Gastrocnemius medialis (tissue), 4 donors: ENCODE data around the gene AXIN1.

Experiments used
- CTCF ChIP-seq, 5 experiments: fragments of 450-650 bp in 3 of 5; fragments of 200-600 bp in 2 of 5; sonication (generic) in 2 of 5; IDR thresholded peaks in 4 of 5; conservative IDR thresholded peaks in 1 of 5; 1 replicate in 4 of 5; 2 replicates in 1 of 5; pipeline ENCODE4 v1.5.1; 2016 to 2019; ENCODE audit warnings: antibody characterized with exemption in 5 of 5, mild to moderate bottlenecking in 3 of 5, moderate library complexity in 3 of 5
- POLR2A ChIP-seq, 2 donors: fragments of 450-650 bp; IDR thresholded peaks; one replicate each; pipeline ENCODE4 v1.6.1; 2017; ENCODE audit warnings: antibody characterized with exemption in 2 of 2, mild to moderate bottlenecking in 2 of 2, moderate library complexity in 2 of 2

- TF ChIP-seq CTCF (IDR thresholded peaks at IDR 0.05 in 4 of 5, conservative IDR thresholded peaks at IDR 0.05 in 1 of 5) (no peak), POLR2A (IDR thresholded peaks at IDR 0.05) (no peak)
Measured at GRCh38 chr16:291539-291938, 61.0 kb downstream of the AXIN1 start.
